HEK293T (cell line): ENCODE data around the gene ADAMTS1.

Experiments used
- BHLHE40 ChIP-seq: fragments of 450-650 bp; IDR thresholded peaks from 2 replicates; pipeline ENCODE4 v1.6.1; 2016; ENCODE audit warnings: mild to moderate bottlenecking, moderate library complexity, borderline replicate concordance
- FOXK2 ChIP-seq: fragments of 450-650 bp; IDR thresholded peaks from 2 replicates; pipeline ENCODE4 v1.6.1; 2016; ENCODE audit warnings: mild to moderate bottlenecking
- FOXM1 ChIP-seq: fragments of 450-650 bp; IDR thresholded peaks from 2 replicates; pipeline ENCODE4 v1.6.1; 2017; ENCODE audit warnings: mild to moderate bottlenecking, borderline replicate concordance
- L3MBTL2 ChIP-seq: fragments of 450-650 bp; conservative IDR thresholded peaks from 2 replicates; pipeline ENCODE4 v1.6.1; 2016; ENCODE audit warnings: mild to moderate bottlenecking
- NFRKB ChIP-seq: fragments of 450-650 bp; IDR thresholded peaks from 2 replicates; pipeline ENCODE4 v1.6.1; 2016; ENCODE audit warnings: mild to moderate bottlenecking, moderate library complexity
- SP1 ChIP-seq: fragments of 450-650 bp; IDR thresholded peaks from 2 replicates; pipeline ENCODE4 v1.6.1; 2017
- SUZ12 ChIP-seq: fragments of 450-650 bp; IDR thresholded peaks from 2 replicates; pipeline ENCODE4 v1.6.1; 2016; ENCODE audit warnings: mild to moderate bottlenecking

DNA sequence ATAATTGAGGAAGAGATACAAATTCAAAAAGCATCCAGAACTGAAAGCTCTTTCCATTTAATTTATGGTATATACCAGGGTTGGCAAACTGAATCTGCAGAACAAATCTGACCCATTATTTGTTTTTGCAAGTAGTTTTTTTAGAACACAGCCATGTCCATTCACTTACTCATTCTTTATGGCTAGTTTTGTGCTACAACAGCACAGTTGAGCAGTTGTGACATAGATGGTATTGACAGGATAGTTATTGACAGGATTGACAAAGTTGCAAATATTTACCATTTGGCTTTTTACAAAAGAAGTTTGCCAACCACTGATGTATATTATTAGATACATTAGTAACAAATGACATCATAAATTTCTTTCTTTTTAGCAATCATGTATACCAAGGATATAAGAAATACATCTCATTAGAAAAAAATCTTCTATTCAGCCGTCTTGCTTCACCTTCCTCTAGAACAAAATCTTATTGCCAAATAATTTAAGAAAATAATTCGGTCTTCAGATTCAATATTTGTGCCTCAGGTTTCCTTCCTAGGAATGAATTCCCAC is 9.4 kb downstream of the ADAMTS1 start:
- TF ChIP-seq FOXM1 (no peak), NFRKB (no peak), SP1 (no peak), SUZ12 (no peak), BHLHE40 (no peak), FOXK2 (no peak), L3MBTL2 (no peak)
